ENCODE data around the gene BDH1. TPM values are rescaled to one million over a fixed set of nuclear protein-coding genes. Genes with fewer than 3 reads are reported as not detected.
"Not testable (repeated sequence)": the region's sequence is repeated elsewhere in the genome, so short reads cannot be mapped to it uniquely, and the experiment has no call there.

BDH1 gene
- total RNA-seq, 2 donors from 2014 or later: 3.1 to 3.4 TPM

GRCh38 chr3:197525706-197526105 lies 30.1 kb downstream of the BDH1 start:
- intact Hi-C loops (cut with DNase I): no loop called here
- no peak for DNase-seq (ENCODE audit: low spot score)

GRCh38 chr3:197524128-197524527 lies 31.6 kb downstream of the BDH1 start:
- intact Hi-C loops (cut with DNase I): no loop called here
- no peak for DNase-seq (ENCODE audit: low spot score)

- no peak for DNase-seq (ENCODE audit: low spot score)
Observed at GRCh38 chr3:197523526-197523925, 32.2 kb downstream of the BDH1 start.

GRCh38 chr3:197522881-197523441 lies 32.8 kb downstream of the BDH1 start:
- intact Hi-C loops (cut with DNase I): no loop called here
- DNase-seq (ENCODE audit: low spot score): peak; percentile 80

More at GRCh38 chr3:197523526-197523925, 32.2 kb downstream of the BDH1 start:
- intact Hi-C loops (cut with DNase I): no loop called here

- peak; percentile 75 for DNase-seq (ENCODE audit: low spot score)
- intact Hi-C loops (cut with DNase I): no loop called here
Observed at GRCh38 chr3:197522183-197522715, 33.5 kb downstream of the BDH1 start.

GRCh38 chr3:197521277-197522182 lies 34.2 kb downstream of the BDH1 start:
- intact Hi-C loops (cut with DNase I): no loop called here
- DNase-seq (ENCODE audit: low spot score): peak; percentile 58

- DNase-seq (ENCODE audit: low spot score): peak; percentile 58
- intact Hi-C loops (cut with DNase I): no loop called here
Observed at GRCh38 chr3:197520311-197521276, 35.2 kb downstream of the BDH1 start.

GRCh38 chr3:197519801-197520211 lies 36.0 kb downstream of the BDH1 start:
- intact Hi-C loops (cut with DNase I): no loop called here
- no peak for DNase-seq (ENCODE audit: low spot score)

- no peak for DNase-seq (ENCODE audit: low spot score)
- intact Hi-C loops (cut with DNase I): no loop called here
Observed at GRCh38 chr3:197518881-197519421, 36.8 kb downstream of the BDH1 start.

- intact Hi-C loops (cut with DNase I): not testable (repeated sequence)
Observed at GRCh38 chr3:197517922-197518683, 37.7 kb downstream of the BDH1 start.

GRCh38 chr3:197516890-197517606 lies 38.7 kb downstream of the BDH1 start:
- intact Hi-C loops (cut with DNase I); DNase-seq (ENCODE audit: low spot score): not testable (repeated sequence)

More at GRCh38 chr3:197517922-197518683, 37.7 kb downstream of the BDH1 start:
- DNase-seq (ENCODE audit: low spot score): not testable (repeated sequence)

GRCh38 chr3:197516517-197516889 lies 39.3 kb downstream of the BDH1 start:
- DNase-seq (ENCODE audit: low spot score): no peak
- intact Hi-C loops (cut with DNase I): no loop called here

- intact Hi-C loops (cut with DNase I): loop anchor here in 1 of 2 donors (5.0 kb wide), 1 partner anchor 258 kb away; no protein-coding TSS in a partner anchor
- no peak for DNase-seq (ENCODE audit: low spot score)
Observed at GRCh38 chr3:197514786-197515355, 40.9 kb downstream of the BDH1 start.

- intact Hi-C loops (cut with DNase I): loop anchor here in 1 of 2 donors (5.0 kb wide), 1 partner anchor 257 kb away; no protein-coding TSS in a partner anchor
- no peak for DNase-seq (ENCODE audit: low spot score)
Observed at GRCh38 chr3:197513953-197514785, 41.6 kb downstream of the BDH1 start.

- intact Hi-C loops (cut with DNase I): loop anchor here in 1 of 2 donors (5.0 kb wide), 1 partner anchor 256 kb away; no protein-coding TSS in a partner anchor
- no peak for DNase-seq (ENCODE audit: low spot score)
Observed at GRCh38 chr3:197512691-197513571, 42.8 kb downstream of the BDH1 start.
